ENCODE measurements around the gene CPN2.

Gene CPN2

DNA sequence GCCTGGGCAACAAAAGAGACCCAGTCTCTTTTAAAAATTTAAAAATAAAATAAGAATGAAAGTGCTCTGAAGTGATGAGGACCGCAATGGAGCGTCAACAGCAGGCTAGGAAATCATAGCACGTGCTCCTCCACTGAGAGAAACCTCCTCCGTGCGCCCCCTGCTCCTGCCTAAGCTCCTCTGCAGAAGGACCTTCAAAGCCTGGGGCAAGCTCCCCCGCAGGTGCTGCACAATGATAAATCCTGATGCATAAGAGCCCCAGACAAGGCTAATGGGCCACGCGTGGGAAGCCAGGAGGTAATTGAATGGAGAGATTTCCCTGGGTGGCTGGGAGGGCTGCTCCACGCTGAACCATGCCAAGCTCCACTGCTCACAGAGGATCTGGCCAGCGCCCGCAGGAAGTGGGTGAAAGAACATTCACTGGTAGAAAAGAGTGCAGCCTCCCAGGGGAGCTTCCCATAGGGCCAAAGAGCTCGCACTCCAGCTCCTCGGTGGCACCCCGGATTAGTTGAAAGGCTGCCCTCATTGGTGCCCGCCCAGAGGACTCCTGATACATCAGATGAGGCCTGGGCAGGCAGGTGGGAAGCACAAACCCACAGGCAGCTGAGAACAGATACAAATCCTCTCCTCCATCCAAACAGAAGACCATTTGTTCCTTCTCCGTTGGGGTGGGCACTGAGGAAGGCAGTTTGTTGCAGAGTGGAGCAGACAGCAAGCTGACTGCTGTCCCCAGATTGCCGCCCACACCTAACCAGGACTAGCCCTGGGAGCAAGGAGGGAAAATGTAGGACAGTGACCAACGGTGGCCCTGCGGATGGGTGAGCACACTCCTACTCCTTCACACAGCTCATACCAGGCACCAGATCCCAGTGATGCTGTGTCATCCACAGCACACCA, 52.5 kb downstream of the CPN2 start:
- no peak for DNase-seq (ENCODE audit: low read depth in 1 of 2, low spot score in 1 of 2)

DNA sequence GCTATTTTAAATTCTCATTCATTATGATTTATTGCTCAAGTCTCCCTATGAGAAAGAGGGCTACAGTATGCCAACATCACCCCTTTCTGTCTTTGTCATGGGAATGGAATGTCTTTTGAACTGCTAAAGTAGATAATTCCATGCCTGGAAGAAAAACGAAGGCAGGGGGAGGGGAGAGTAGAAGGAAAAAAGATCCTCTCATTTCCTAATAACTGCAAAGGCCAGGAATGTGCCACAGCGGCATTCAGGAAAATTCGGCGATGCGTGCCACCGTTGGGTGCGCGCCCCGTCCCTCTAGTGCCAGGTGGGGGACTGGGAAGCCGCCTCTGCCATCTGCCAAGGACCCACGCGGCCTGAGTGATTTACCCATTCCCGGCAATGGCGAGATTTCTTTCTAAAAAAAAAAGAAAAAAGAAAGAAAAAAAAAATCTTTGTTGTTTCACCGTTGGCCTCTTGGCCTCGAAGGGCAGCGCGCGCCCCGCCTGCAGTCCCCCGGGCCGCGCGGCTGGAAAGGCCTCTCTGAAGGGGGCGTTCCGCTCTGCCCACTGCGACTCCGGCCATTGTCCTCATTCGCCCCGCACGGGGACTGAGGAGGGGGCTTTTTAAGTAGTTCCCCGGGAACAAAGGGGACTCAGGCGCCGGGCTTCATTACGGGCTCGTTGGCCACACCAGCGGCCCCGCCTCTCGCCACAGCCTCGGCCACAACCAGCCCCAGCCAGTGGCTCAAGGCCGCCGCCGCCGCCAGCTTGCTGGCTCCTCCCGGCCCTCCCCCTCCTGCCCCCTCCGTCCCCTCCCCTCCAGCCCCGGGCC, 54.5 kb downstream of the CPN2 start:
- no peak for DNase-seq (ENCODE audit: low read depth in 1 of 2, low spot score in 1 of 2)

DNA sequence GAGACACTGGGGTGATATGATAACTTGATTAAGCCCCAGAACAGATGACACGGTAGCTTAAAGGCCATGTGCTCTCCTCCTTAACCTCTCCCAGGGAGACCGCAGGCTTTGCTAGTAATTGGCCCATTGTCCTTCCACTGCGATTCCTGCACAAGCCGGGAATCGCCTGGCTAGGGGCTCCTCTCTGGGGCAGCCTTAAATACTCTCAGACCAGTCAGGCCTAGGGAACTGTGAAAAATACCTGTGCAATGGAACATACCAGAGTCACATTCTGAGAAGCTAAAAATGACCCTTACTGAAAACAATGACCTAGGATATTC, 56.3 kb downstream of the CPN2 start:
- no peak for DNase-seq (ENCODE audit: low read depth in 1 of 2, low spot score in 1 of 2)

DNA sequence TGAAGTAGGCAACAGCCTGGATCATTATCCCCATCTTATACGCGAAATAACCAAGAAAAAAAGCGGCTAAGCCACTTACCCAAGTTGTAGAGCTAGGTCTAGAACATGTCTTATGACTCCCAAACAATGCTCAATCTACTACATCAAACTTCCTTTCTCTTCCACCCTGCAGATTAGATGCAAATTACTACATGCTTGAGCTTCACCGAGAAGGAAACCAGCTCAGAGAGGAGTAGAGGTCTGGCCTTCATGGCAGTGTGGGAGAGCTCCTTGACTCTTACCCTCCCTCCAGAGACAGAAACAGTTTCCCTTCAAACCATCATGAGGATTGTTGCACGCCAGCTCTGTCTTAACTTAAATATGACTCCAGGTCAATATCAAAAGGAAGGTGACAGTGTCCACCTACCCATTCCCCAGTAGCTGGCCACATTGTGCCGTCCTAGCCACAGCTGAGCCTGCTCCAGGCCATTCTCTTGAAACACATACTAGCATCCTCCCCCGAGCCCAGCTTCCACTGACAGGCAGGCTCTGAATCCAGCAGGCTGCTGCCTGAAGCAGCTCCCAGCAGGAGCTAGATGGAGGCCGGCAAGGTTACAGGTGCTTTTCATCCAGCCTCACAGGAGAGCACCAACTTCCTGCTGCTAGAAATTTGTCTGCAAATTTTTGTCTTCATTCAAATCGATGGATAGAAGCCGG, 56.8 kb downstream of the CPN2 start:
- DNase-seq (ENCODE audit: low read depth in 1 of 2, low spot score in 1 of 2): no peak

DNA sequence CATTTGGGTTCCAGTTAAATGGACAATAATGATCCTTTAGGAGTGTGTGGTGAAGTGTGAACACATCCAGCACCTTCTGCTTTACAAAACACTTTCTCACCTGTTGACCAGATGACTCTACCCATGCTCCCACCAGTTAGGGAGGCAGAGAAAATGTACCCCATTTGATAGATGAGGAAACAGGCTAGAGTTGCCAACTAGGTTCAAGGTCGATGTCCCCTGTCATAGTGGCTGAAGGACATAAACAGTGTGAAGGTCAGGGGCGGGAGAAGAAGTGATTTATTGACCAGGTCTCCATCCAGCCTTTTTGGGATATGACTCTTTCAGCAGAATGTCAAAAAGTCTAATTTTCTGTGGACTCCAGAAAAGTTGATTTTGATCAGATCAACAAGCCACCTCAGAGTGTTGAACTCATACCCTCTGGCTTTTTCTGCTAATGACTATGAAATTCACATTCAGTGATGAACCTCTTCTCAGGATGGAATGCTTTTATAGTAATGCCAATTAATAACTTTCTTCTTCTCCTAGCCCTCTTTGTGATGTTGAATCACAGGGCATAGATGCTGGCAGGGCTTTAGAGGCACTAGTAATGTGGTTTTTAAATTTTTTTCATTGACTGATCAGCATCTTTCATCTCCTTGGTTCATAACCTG, 57.5 kb downstream of the CPN2 start:
- DNase-seq (ENCODE audit: low read depth in 1 of 2, low spot score in 1 of 2): no peak

DNA sequence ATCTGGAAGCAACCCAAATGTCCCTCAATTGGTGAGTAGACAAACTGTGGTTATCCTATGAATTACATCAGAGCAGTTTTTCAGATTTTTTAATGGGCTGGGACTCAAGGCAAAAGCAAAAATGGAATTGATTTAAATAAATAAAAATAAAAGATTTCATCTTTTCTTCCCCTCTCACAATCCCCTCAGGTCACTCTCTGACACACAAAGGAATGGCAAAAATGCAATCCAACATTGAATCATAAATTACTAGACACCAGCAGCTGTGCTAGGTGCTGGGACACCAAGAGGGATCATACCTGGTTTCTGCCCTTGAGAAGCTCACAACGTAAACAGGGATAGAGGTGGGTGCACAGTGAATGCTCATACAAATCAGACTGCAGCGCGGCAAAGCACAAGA, 58.8 kb downstream of the CPN2 start:
- DNase-seq (ENCODE audit: low read depth in 1 of 2, low spot score in 1 of 2): no peak
